Hindlimb muscle (tissue), 1 donor: ENCODE results near the gene ACBD4. TPM values are rescaled to one million over a fixed set of nuclear protein-coding genes. Genes with fewer than 3 reads are reported as not detected.

ENCODE experiments used
- DNase-seq: peaks from one replicate; pipeline ENCODE4 v3.0.0-alpha.2; 2013
- polyA plus RNA-seq: library from polyadenylated mRNA; unstranded; fragments of 120-200 nt; gene quantifications from one replicate; pipeline ENCODE4 v1.2.1, GENCODE V29; 2013; ENCODE audit not compliant: insufficient read length

The ACBD4 gene
- 5.7 TPM for polyA plus RNA-seq

- peak; percentile 96 for DNase-seq
Observed at GRCh38 chr17:45135192-45135977, at the start of gene ACBD4. Gene ACBD4, plus strand, starts transcription at chr17:45135687. Its CDS starts 458 bp downstream, at chr17:45136145.

GRCh38 chr17:45086391-45086790 is 49.1 kb upstream of the ACBD4 start:
- DNase-seq = no peak

GRCh38 chr17:45086865-45087503 is 48.5 kb upstream of the ACBD4 start:
- DNase-seq = no peak

- no peak for DNase-seq
Observed at GRCh38 chr17:45087504-45087975, 47.9 kb upstream of the ACBD4 start.

- DNase-seq = no peak
Observed at GRCh38 chr17:45087978-45088377, 47.5 kb upstream of the ACBD4 start.

GRCh38 chr17:45088741-45089140 is 46.7 kb upstream of the ACBD4 start:
- DNase-seq = no peak

- DNase-seq = no peak
Observed at GRCh38 chr17:45090711-45091110, 44.8 kb upstream of the ACBD4 start.

GRCh38 chr17:45091778-45092425 is 43.6 kb upstream of the ACBD4 start:
- DNase-seq = no peak

- no peak for DNase-seq
Observed at GRCh38 chr17:45092911-45093430, 42.5 kb upstream of the ACBD4 start.

- no peak for DNase-seq
Observed at GRCh38 chr17:45093444-45094110, 41.9 kb upstream of the ACBD4 start.

- no peak for DNase-seq
Observed at GRCh38 chr17:45096141-45096540, 39.3 kb upstream of the ACBD4 start.

GRCh38 chr17:45096926-45097325 is 38.6 kb upstream of the ACBD4 start:
- DNase-seq = no peak

- no peak for DNase-seq
Observed at GRCh38 chr17:45098081-45098868, 37.2 kb upstream of the ACBD4 start.

- DNase-seq = peak; percentile 84
Observed at GRCh38 chr17:45098869-45099616, 36.4 kb upstream of the ACBD4 start.

- no peak for DNase-seq
Observed at GRCh38 chr17:45101546-45101882, 34.0 kb upstream of the ACBD4 start.

GRCh38 chr17:45101883-45102811 is 33.3 kb upstream of the ACBD4 start:
- DNase-seq = no peak

- no peak for DNase-seq
Observed at GRCh38 chr17:45102856-45103255, 32.6 kb upstream of the ACBD4 start.

GRCh38 chr17:45103269-45103795 is 32.2 kb upstream of the ACBD4 start:
- no peak for DNase-seq

- DNase-seq = no peak
Observed at GRCh38 chr17:45104029-45104428, 31.5 kb upstream of the ACBD4 start.

GRCh38 chr17:45104497-45104896 is 31.0 kb upstream of the ACBD4 start:
- DNase-seq = no peak
